Esophagus muscularis mucosa (tissue), 4 donors: Measurements from ENCODE around the gene POLN. TPM values are rescaled to one million over a fixed set of nuclear protein-coding genes. Genes with fewer than 3 reads are reported as not detected.

Experiments
- DNase-seq: peaks from one replicate; pipeline ENCODE4 v3.0.0-alpha.2; 2017; ENCODE audit errors: extremely low spot score
- H3K27ac ChIP-seq, 4 donors: fragments of 200-600 bp; sonication (generic); replicated peaks in 1 of 4; 1 replicate in 3 of 4; 2 replicates in 1 of 4; pipeline ENCODE4 v1.5.1; 2016 to 2019; ENCODE audit warnings: mild to moderate bottlenecking in 1 of 4
- H3K27me3 ChIP-seq, 4 donors: fragments of 200-600 bp; sonication (generic); one replicate each; pipeline versions ENCODE4 v1.5.1 to v1.6.0; 2016 to 2019
- H3K36me3 ChIP-seq, 4 donors: fragments of 200-600 bp; sonication (generic); one replicate each; pipeline ENCODE4 v1.5.1; 2016 to 2019
- H3K4me1 ChIP-seq, 4 donors: fragments of 200-600 bp; sonication (generic); one replicate each; pipeline ENCODE4 v1.5.1; 2016 to 2019
- H3K4me3 ChIP-seq, 4 donors: fragments of 200-600 bp; sonication (generic); 1 replicate in 2 of 4; 2 replicates in 2 of 4; pipeline ENCODE4 v1.5.1; 2016 to 2019; ENCODE audit warnings: mild to moderate bottlenecking in 4 of 4, moderate library complexity in 1 of 4
- H3K9me3 ChIP-seq, 4 donors: fragments of 200-600 bp; sonication (generic); 1 replicate in 3 of 4; 2 replicates in 1 of 4; pipeline ENCODE4 v1.5.1; 2016 to 2019
- CTCF ChIP-seq, 3 experiments: fragments of 200-600 bp in 2 of 3; fragments of 450-650 bp in 1 of 3; sonication (generic) in 2 of 3; IDR thresholded peaks; one replicate each; pipeline ENCODE4 v1.5.1; 2017 to 2019; ENCODE audit warnings: antibody characterized with exemption in 3 of 3, mild to moderate bottlenecking in 2 of 3, moderate library complexity in 1 of 3
- EP300 ChIP-seq: sonication (generic); formaldehyde crosslinking; IDR thresholded peaks from one replicate; pipeline ENCODE4 v1.6.1; 2017; ENCODE audit warnings: antibody characterized with exemption
- POLR2A ChIP-seq: fragments of 450-650 bp; IDR thresholded peaks from one replicate; pipeline ENCODE4 v1.6.1; 2017; ENCODE audit warnings: antibody characterized with exemption, moderate library complexity, mild to moderate bottlenecking, low read depth
- POLR2AphosphoS5 ChIP-seq, 2 donors: sonication (generic); formaldehyde crosslinking; IDR thresholded peaks; one replicate each; pipeline ENCODE4 v1.6.1; 2017; ENCODE audit warnings: antibody characterized with exemption in 2 of 2
- WGBS: methylation state at CpG from one replicate; pipeline ENCODE4 v1.1.5; 2018; 5-methylcytosine and 5-hydroxymethylcytosine counted together
- intact Hi-C: fragments of 100-400 bp; cut with DNase I; formaldehyde crosslinking; loops from one replicate; pipeline ENCODE4 v1.15.1; 2023
- total RNA-seq, 4 donors: library from RNA; depleted of rRNA; stranded (reverse); fragments of >200 nt; gene quantifications; one replicate each; pipeline versions ENCODE4 v1.1.0 to v1.2.1, GENCODE V29; 2016

The POLN gene
- total RNA-seq, 4 donors from 2014 or later = 1.2 to 3.3 (median 2.7) TPM

GRCh38 chr4:2256781-2257191 is 14.9 kb upstream of the POLN start:
- H3K4me3 ChIP-seq = peak overlapping the region in 2 of 4 donors; percentile 21 to 24
- intact Hi-C loops = no loop called here
- no peaks in the 10 kb centered on the region for H3K9me3 ChIP-seq
- 90% methylated on average over 1 of the region's 12 CpGs for WGBS
- H3K36me3 ChIP-seq = peaks cover 9 to 45% (median 39%) of the 10 kb centered on the region in 4 donors
- DNase-seq = peak; percentile 79
- peak; percentile 71 to 81 for TF ChIP-seq POLR2AphosphoS5 (IDR thresholded peaks at IDR 0.05)
- TF ChIP-seq CTCF (IDR thresholded peaks at IDR 0.05) = no peak
- no peak for TF ChIP-seq POLR2A
- H3K27ac ChIP-seq = peak overlapping the region; percentile 91 to 96 (median 92)
- H3K27me3 ChIP-seq = no peaks in the 10 kb centered on the region
- H3K4me1 ChIP-seq = peaks cover 64 to 80% (median 71%) of the 10 kb centered on the region in 4 donors

DNA sequence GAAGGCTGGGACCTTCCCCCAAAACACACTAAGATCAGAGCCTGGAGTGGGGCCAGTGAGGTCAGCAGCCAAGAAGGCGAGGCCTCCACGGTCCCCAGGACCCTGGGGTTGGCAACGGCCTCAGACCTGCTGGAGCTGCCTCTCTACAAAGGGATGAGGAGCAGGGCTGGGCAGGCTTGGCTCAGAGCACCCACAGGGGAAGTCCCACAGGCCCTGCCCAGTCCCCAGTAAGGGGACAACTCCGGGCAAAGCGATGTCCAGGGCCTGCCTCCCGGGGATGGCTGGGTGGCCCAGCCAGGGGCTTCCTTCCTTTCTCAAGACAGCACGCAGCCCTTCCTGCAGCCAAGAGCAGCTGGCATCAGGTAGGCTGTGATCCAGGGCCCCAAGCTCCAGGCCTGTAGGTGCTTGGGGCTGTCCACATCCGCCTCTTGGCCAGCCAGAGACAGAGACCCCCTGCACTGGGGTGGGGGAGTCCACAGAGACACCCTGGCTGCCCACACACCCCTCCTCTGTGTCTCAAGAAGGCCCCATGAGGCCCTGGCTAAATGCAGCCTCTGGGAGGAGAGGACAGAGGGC is 14.3 kb upstream of the POLN start:
- H3K9me3 ChIP-seq = no peaks in the 10 kb centered on the region
- peak; percentile 87 for DNase-seq
- TF ChIP-seq CTCF (IDR thresholded peaks at IDR 0.05) = no peak
- TF ChIP-seq POLR2A = no peak
- no peak for TF ChIP-seq EP300
- no peak for TF ChIP-seq POLR2AphosphoS5 (IDR thresholded peaks at IDR 0.05)
- peak overlapping the region; percentile 21 to 24 (median 24) for H3K4me3 ChIP-seq
- 0% methylated on average over 3 of the region's 8 CpGs for WGBS
- no peaks in the 10 kb centered on the region for H3K27me3 ChIP-seq
- peaks cover 14 to 50% (median 44%) of the 10 kb centered on the region in 4 donors for H3K36me3 ChIP-seq
- peaks cover 64 to 80% (median 71%) of the 10 kb centered on the region in 4 donors for H3K4me1 ChIP-seq
- intact Hi-C loops = no loop called here
- H3K27ac ChIP-seq = peak overlapping the region; percentile 91 to 96 (median 92)

GRCh38 chr4:2255501-2256155 is 13.7 kb upstream of the POLN start:
- peak overlapping the region; percentile 21 to 24 (median 24) for H3K4me3 ChIP-seq
- intact Hi-C loops = no loop called here
- TF ChIP-seq EP300 (no peak), CTCF (IDR thresholded peaks at IDR 0.05) (no peak), POLR2A (no peak), POLR2AphosphoS5 (IDR thresholded peaks at IDR 0.05) (peak in 1 of 2 donors; percentile 33)
- DNase-seq = peak; percentile 70
- H3K4me1 ChIP-seq = peaks cover 61 to 75% (median 68%) of the 10 kb centered on the region in 4 donors
- H3K9me3 ChIP-seq = no peaks in the 10 kb centered on the region
- peak overlapping the region; percentile 91 to 96 (median 92) for H3K27ac ChIP-seq
- H3K36me3 ChIP-seq = peaks cover 20 to 56% (median 50%) of the 10 kb centered on the region in 4 donors
- no peaks in the 10 kb centered on the region for H3K27me3 ChIP-seq
- 26% methylated on average over 18 of the region's 18 CpGs for whole genome bisulfite sequencing

- DNase-seq = peak; percentile 79
- H3K27ac ChIP-seq = peak overlapping the region; percentile 91 to 96 (median 92)
- 78% methylated on average over 25 of the region's 32 CpGs for WGBS
- peak overlapping the region in 3 of 4 donors; percentile 21 to 24 (median 24) for H3K4me3 ChIP-seq
- peaks cover 54 to 67% (median 61%) of the 10 kb centered on the region in 4 donors for H3K4me1 ChIP-seq
- TF ChIP-seq EP300 = no peak
- TF ChIP-seq POLR2A = no peak
- no peak for TF ChIP-seq POLR2AphosphoS5 (IDR thresholded peaks at IDR 0.05)
- TF ChIP-seq CTCF (IDR thresholded peaks at IDR 0.05) = no peak
- H3K27me3 ChIP-seq = no peaks in the 10 kb centered on the region
- peaks cover 27 to 64% (median 58%) of the 10 kb centered on the region in 4 donors for H3K36me3 ChIP-seq
- H3K9me3 ChIP-seq = no peaks in the 10 kb centered on the region
- intact Hi-C loops = no loop called here
These were observed 13.0 kb upstream of the POLN start for GRCh38 chr4:2254665-2255500.
